Stimulated activated CD4-positive, alpha-beta T cell treated with anti-CD3 and anti-CD28 coated beads, Interleukin-1b, Interleukin-23, amount 100 ng/mL, for 24 hours (primary cell): Measurements from ENCODE around the gene IPCEF1.
"Not testable (repeated sequence)": the region's sequence is repeated elsewhere in the genome, so short reads cannot be mapped to it uniquely, and the experiment has no call there.

Experiments used
- DNase-seq, 4 experiments: peaks; one replicate each; pipeline ENCODE4 v3.0.0-alpha.2; 2020; ENCODE audit warnings: low read depth in 4 of 4, low spot score in 1 of 4

The IPCEF1 gene

GRCh38 chr6:154337406-154338005 is 19.1 kb downstream of the IPCEF1 start:
- no peak for DNase-seq

GRCh38 chr6:154334147-154334546 is 22.5 kb downstream of the IPCEF1 start:
- DNase-seq = not testable (repeated sequence)

- DNase-seq = no peak
These were observed 24.9 kb downstream of the IPCEF1 start for GRCh38 chr6:154331750-154332149.

- DNase-seq = no peak
These were observed 27.0 kb downstream of the IPCEF1 start for GRCh38 chr6:154329350-154330170.

GRCh38 chr6:154327313-154327712 is 29.3 kb downstream of the IPCEF1 start:
- not testable (repeated sequence) for DNase-seq

- DNase-seq = no peak
These were observed 31.5 kb downstream of the IPCEF1 start for GRCh38 chr6:154325142-154325541.

GRCh38 chr6:154320181-154320580 is 36.4 kb downstream of the IPCEF1 start:
- no peak for DNase-seq

- DNase-seq = no peak
These were observed 37.3 kb downstream of the IPCEF1 start for GRCh38 chr6:154319231-154319858.

- no peak for DNase-seq
These were observed 37.9 kb downstream of the IPCEF1 start for GRCh38 chr6:154318721-154319120.

- DNase-seq = no peak
These were observed 40.5 kb downstream of the IPCEF1 start for GRCh38 chr6:154316131-154316530.

GRCh38 chr6:154314084-154314483 is 42.5 kb downstream of the IPCEF1 start:
- no peak for DNase-seq

GRCh38 chr6:154308986-154309385 is 47.6 kb downstream of the IPCEF1 start:
- DNase-seq = no peak

- no peak for DNase-seq
These were observed 48.7 kb downstream of the IPCEF1 start for GRCh38 chr6:154307696-154308425.

GRCh38 chr6:154307147-154307546 is 49.5 kb downstream of the IPCEF1 start:
- DNase-seq = not testable (repeated sequence)

- no peak for DNase-seq
These were observed 49.9 kb downstream of the IPCEF1 start for GRCh38 chr6:154306696-154307095.

GRCh38 chr6:154304191-154304590 is 52.4 kb downstream of the IPCEF1 start:
- no peak for DNase-seq

- not testable (repeated sequence) for DNase-seq
These were observed 53.0 kb downstream of the IPCEF1 start for GRCh38 chr6:154303642-154304041.

- DNase-seq = peak in 1 of 4 experiments; percentile 7
These were observed 54.5 kb downstream of the IPCEF1 start for GRCh38 chr6:154301839-154302752.

GRCh38 chr6:154301086-154301625 is 55.4 kb downstream of the IPCEF1 start:
- no peak for DNase-seq

GRCh38 chr6:154298297-154298696 is 58.3 kb downstream of the IPCEF1 start:
- DNase-seq = no peak
